Neutrophil (primary cell): ENCODE measurements around the gene NXN.
"Not testable (repeated sequence)": the region's sequence is repeated elsewhere in the genome, so short reads cannot be mapped to it uniquely, and the experiment has no call there.

Source experiments
- H3K27ac ChIP-seq: fragments of 200-600 bp; sonication (generic); 2 replicates; pipeline ENCODE4 v1.5.1; 2016; ENCODE audit warnings: mild to moderate bottlenecking, moderate library complexity
- H3K27me3 ChIP-seq: fragments of 200-600 bp; sonication (generic); 2 replicates; pipeline ENCODE4 v1.6.0; 2016; ENCODE audit warnings: mild to moderate bottlenecking
- H3K36me3 ChIP-seq: fragments of 200-600 bp; sonication (generic); 2 replicates; pipeline ENCODE4 v1.5.1; 2017
- H3K4me1 ChIP-seq, 2 experiments: fragments of 200-600 bp in 1 of 2; sonication (generic) in 1 of 2; 1 replicate in 1 of 2; 2 replicates in 1 of 2; pipeline versions ENCODE4 v1.5.1 to v1.6.1; 2013 to 2016; ENCODE audit warnings: low read depth in 1 of 2, low read length in 1 of 2, mild to moderate bottlenecking in 1 of 2, moderate library complexity in 1 of 2; ENCODE audit not compliant: control insufficient read depth in 1 of 2, insufficient read depth in 1 of 2
- H3K4me3 ChIP-seq, 2 experiments: fragments of 200-600 bp in 1 of 2; sonication (generic) in 1 of 2; 1 replicate in 1 of 2; 2 replicates in 1 of 2; pipeline ENCODE4 v1.5.1; 2013 to 2016; ENCODE audit warnings: low read depth in 1 of 2, low read length in 1 of 2, mild to moderate bottlenecking in 1 of 2, moderate library complexity in 1 of 2
- H3K9me3 ChIP-seq: fragments of 200-600 bp; sonication (generic); 2 replicates; pipeline ENCODE4 v1.5.1; 2016
- CTCF ChIP-seq: fragments of 200-600 bp; sonication (generic); IDR thresholded peaks from 2 replicates; pipeline ENCODE4 v1.5.1; 2016; ENCODE audit warnings: antibody characterized with exemption

Gene NXN

DNA sequence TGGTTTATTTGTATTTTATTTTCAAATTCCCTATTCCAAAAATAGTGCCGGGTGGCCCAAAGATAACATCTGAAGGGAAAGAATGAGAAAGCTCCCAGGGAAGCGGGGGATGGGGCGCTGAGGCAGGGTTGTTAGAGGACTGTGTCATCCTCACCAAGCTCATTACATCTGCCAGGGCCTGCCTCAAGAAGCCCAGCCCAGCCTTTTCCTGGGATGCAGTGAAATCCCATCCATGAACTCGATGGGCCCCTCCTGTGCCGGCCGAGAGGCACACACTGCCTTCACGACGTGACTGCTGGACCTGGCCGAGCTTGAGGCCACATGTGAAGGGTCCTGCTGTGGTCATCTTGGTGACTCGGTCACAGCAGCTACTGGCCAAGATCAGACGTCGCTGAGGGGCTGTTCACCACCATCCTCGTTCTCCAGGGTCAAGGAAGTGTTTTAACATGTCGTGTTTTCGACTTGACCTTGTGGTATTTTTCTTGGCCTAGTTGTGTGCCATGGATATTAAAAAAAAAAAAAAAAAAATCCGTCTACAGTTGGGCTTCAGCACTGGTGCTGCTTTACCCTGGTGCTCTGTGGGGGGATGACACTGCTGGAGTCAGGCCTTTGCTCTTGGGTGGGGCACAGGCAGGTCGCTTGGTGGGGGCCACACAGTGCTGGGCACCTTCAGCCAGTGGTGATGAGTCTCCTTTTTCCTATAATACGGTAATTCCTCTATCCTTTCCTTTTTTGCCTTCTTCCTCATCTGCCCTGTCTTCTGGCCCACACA, 22.2 kb upstream of the NXN start:
- TF ChIP-seq CTCF, result no peak
- Histone ChIP-seq H3K9me3 (no peaks in the 10 kb centered on the region), H3K4me3 (no peak overlapping the region), H3K27me3 (no peaks in the 10 kb centered on the region), H3K27ac (no peak overlapping the region), H3K4me1 (peaks cover 11% of the 10 kb centered on the region in 2 experiments), H3K36me3 (peaks cover 66% of the 10 kb centered on the region)

- H3K27ac ChIP-seq, result no peak overlapping the region
- H3K4me1 ChIP-seq, result peaks cover 15 to 16% of the 10 kb centered on the region in 2 experiments
Measured at GRCh38 chr17:1000597-1001461, 21.3 kb upstream of the NXN start.

DNA sequence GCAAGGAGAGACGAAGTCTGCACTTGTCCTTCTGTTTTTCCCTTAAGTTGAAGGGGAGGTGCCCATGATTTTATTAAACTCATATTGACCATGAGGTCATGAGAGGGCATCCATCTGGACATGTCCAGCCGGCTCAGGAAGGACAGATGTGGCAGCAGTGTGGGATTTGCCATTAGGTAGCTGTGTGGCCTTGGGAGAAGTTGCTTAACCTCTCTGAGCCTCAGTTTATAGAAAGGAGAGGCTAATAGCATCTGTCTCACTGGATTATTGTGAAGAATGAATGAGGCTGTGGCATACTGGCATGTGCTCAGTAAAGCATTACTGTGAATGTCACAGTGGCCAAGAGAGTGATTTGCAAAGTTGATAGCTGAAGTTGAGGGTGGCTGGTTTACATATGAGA, 18.5 kb upstream of the NXN start:
- H3K4me3 ChIP-seq, result no peak overlapping the region
- no peaks in the 10 kb centered on the region for H3K27me3 ChIP-seq
- H3K27ac ChIP-seq, result no peak overlapping the region
- no peak for TF ChIP-seq CTCF
- peaks cover 15 to 16% of the 10 kb centered on the region in 2 experiments for H3K4me1 ChIP-seq
- peaks cover 31% of the 10 kb centered on the region for H3K36me3 ChIP-seq
- H3K9me3 ChIP-seq, result peaks cover 13% of the 10 kb centered on the region

More at GRCh38 chr17:1000597-1001461, 21.3 kb upstream of the NXN start:
- no peaks in the 10 kb centered on the region for H3K27me3 ChIP-seq
- H3K9me3 ChIP-seq, result no peaks in the 10 kb centered on the region
- TF ChIP-seq CTCF, result no peak
- peaks cover 58% of the 10 kb centered on the region for H3K36me3 ChIP-seq
- H3K4me3 ChIP-seq, result no peak overlapping the region

- Histone ChIP-seq H3K4me3 (peak within 1 kb of the TSS; percentile 70 to 94), H3K4me1 (peaks cover 15 to 16% of the 10 kb centered on the region in 2 experiments), H3K27ac (peak within 1 kb of the TSS; percentile 79), H3K27me3 (no peaks in the 10 kb centered on the region), H3K36me3 (peaks cover 17% of the 10 kb centered on the region), H3K9me3 (peaks cover 20% of the 10 kb centered on the region)
- peak; percentile 79 for TF ChIP-seq CTCF
Measured at GRCh38 chr17:996554-997344, 17.2 kb upstream of the NXN start, which contains the start of gene TIMM22. TIMM22 (plus strand) TSS chr17:997129; CDS start chr17:997143, 14 bp downstream.

- not testable (repeated sequence) for H3K36me3 ChIP-seq, H3K27ac ChIP-seq, H3K27me3 ChIP-seq, H3K4me3 ChIP-seq
- Histone ChIP-seq H3K4me1 (peaks cover 15 to 16% of the 10 kb centered on the region in 2 experiments), H3K9me3 (peaks cover 20% of the 10 kb centered on the region)
Measured at GRCh38 chr17:995324-995723, 15.7 kb upstream of the NXN start.
